Keratinocyte (primary cell): Measurements from ENCODE around the gene PRKACA. TPM values are rescaled to one million over a fixed set of nuclear protein-coding genes. Genes with fewer than 3 reads are reported as not detected.

Experiments used
- DNase-seq: peaks from one replicate; pipeline ENCODE4 v3.0.0-alpha.2; 2011; ENCODE audit warnings: low read depth, missing footprints, low spot score
- FAIRE-seq: peaks from 2 replicates; lab custom pipeline; 2011; peaks lifted over from hg19 to GRCh38; lab: Jason Lieb, UNC
- H2AFZ ChIP-seq: 2 replicates; pipeline ENCODE4 v1.6.0; 2012; ENCODE audit warnings: low read length, control low read depth, inconsistent platforms; ENCODE audit not compliant: control insufficient read depth
- H3K27ac ChIP-seq: 2 replicates; pipeline ENCODE4 v1.5.1; 2011; ENCODE audit warnings: low read length; ENCODE audit not compliant: control insufficient read depth, insufficient read depth
- H3K27me3 ChIP-seq: 3 replicates; pipeline ENCODE4 v1.6.0; 2011; ENCODE audit warnings: low read length; ENCODE audit not compliant: control insufficient read depth, insufficient read depth; ENCODE audit errors: extremely low read depth
- H3K36me3 ChIP-seq, 2 experiments: 2 replicates in 1 of 2; 3 replicates in 1 of 2; pipeline ENCODE4 v1.5.1; 2011; ENCODE audit warnings: low read length in 2 of 2, mild to moderate bottlenecking in 1 of 2; ENCODE audit not compliant: control insufficient read depth in 2 of 2, insufficient read depth in 2 of 2; ENCODE audit errors: extremely low read depth in 1 of 2
- H3K4me1 ChIP-seq: 3 replicates; pipeline ENCODE4 v1.5.1; 2011; ENCODE audit warnings: low read length; ENCODE audit not compliant: control insufficient read depth, insufficient read depth; ENCODE audit errors: extremely low read depth
- H3K4me2 ChIP-seq: 3 replicates; pipeline ENCODE4 v1.6.0; 2011; ENCODE audit warnings: low read depth, low read length; ENCODE audit not compliant: control insufficient read depth, insufficient read depth; ENCODE audit errors: extremely low read depth
- H3K4me3 ChIP-seq, 3 experiments: fragments of 200-600 bp in 1 of 3; sonication (generic) in 1 of 3; 2 replicates in 2 of 3; 3 replicates in 1 of 3; pipeline ENCODE4 v1.5.1; 2011 to 2016; ENCODE audit warnings: low read length in 3 of 3, mild to moderate bottlenecking in 3 of 3, control low read depth in 2 of 3, inconsistent platforms in 1 of 3, low read depth in 1 of 3, mixed read lengths in 1 of 3, mixed run types in 1 of 3, moderate library complexity in 1 of 3; ENCODE audit not compliant: control insufficient read depth in 2 of 3, insufficient read depth in 2 of 3; ENCODE audit errors: extremely low read depth in 1 of 3
- H3K79me2 ChIP-seq: 2 replicates; pipeline ENCODE4 v1.6.0; 2012; ENCODE audit warnings: low read length; ENCODE audit not compliant: control insufficient read depth, insufficient read depth
- H3K9ac ChIP-seq: 3 replicates; pipeline ENCODE4 v1.6.0; 2011; ENCODE audit warnings: low read length; ENCODE audit not compliant: control insufficient read depth, insufficient read depth; ENCODE audit errors: extremely low read depth
- H3K9me1 ChIP-seq: 3 replicates; pipeline ENCODE4 v1.6.0; 2011; ENCODE audit warnings: low read length; ENCODE audit not compliant: control insufficient read depth, insufficient read depth; ENCODE audit errors: extremely low read depth
- H3K9me3 ChIP-seq: 2 replicates; pipeline ENCODE4 v1.5.1; 2012; ENCODE audit warnings: low read depth, low read length; ENCODE audit not compliant: control insufficient read depth
- H4K20me1 ChIP-seq: 3 replicates; pipeline ENCODE4 v1.6.0; 2011; ENCODE audit warnings: low read length; ENCODE audit not compliant: control insufficient read depth, insufficient read depth; ENCODE audit errors: extremely low read depth
- EZH2 ChIP-seq: IDR thresholded peaks from one replicate; pipeline ENCODE4 v1.6.1; 2012; ENCODE audit warnings: inconsistent platforms, mild to moderate bottlenecking, low read length, moderate library complexity
- dilution Hi-C: fragments of 300-500 bp; cut with MboI; formaldehyde crosslinking; loops from one replicate; pipeline ENCODE4 v1.7.0; 2020; ENCODE audit warnings: low sequenced_read_pairs; ENCODE audit not compliant: extremely low pct_ligation_motif_present
- polyA plus RNA-seq, 5 experiments: library from polyadenylated mRNA; depleted of rRNA in 3 of 5; stranded (reverse) in 3 of 5; stranded (forward) in 1 of 5; unstranded in 1 of 5; fragments of >200 nt; gene quantifications; 1 replicate in 1 of 5; 2 replicates in 3 of 5; 3 replicates in 1 of 5; pipeline versions ENCODE4 v1.2.1 to v1.2.3, GENCODE V29; 2011 to 2012; ENCODE audit warnings: missing spikeins in 2 of 5, low read depth in 1 of 5, low replicate concordance in 1 of 5
- TF ChIP-seq, protein P1 (sequence below), 3 experiments: IDR thresholded peaks in 1 of 3; conservative IDR thresholded peaks in 1 of 3; optimal IDR thresholded peaks in 1 of 3; 2 replicates in 2 of 3; 3 replicates in 1 of 3; pipeline versions ENCODE3 to v1.5.1; 2011; ENCODE audit warnings: low read length in 3 of 3, mild to moderate bottlenecking in 3 of 3, moderate library complexity in 2 of 3, control low read depth in 1 of 3, inconsistent platforms in 1 of 3; ENCODE audit not compliant: insufficient read depth in 2 of 3; ENCODE audit errors: extremely low read depth in 1 of 3

PRKACA gene
- polyA plus RNA-seq, 1 donor (not counting 4 experiments of a cell fraction or from before 2014, with no cell fraction given): 13.7 TPM

DNA sequence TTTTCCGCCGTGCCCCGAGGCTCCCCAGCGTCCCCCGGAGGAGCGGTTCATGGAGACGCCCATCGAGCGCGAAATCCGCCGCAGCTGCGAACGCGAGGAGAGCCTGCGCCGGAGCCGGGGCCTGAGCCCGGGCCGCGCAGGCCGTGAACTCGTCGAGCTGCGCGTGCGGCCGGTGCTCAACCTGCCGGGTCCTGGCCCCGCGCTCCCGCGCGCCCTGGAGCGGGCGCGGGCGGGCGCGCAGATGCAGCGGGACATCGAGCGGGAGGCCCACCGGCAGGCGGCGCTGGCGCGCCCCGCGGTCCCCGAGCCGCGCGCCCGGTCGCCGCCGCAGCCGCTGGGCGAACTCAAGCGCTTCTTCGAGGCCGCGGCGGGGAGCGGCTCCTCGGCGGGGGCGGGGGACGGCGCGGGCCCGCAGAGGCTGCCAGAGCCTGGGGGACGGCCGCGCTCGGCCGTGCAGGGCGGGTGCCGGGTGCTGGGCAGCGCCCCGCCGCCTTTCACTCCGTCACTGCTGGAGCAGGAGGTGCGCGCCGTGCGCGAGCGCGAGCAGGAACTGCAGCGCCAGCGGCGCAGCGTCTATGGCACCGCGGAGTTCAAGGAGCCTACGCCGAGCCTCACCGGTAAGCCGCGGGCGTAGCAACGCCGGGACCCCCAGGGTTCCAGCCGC, 44.2 kb downstream of the PRKACA start:
- Histone ChIP-seq H3K27me3 (peaks cover 23% of the 10 kb centered on the region), H4K20me1 (no peaks in the 10 kb centered on the region), H2AFZ (peak overlapping the region; percentile 88), H3K27ac (peak overlapping the region; percentile 31), H3K4me2 (peak overlapping the region; percentile 91), H3K9ac (peak overlapping the region; percentile 74), H3K9me3 (no peaks in the 10 kb centered on the region), H3K4me3 (peak overlapping the region; percentile 61 to 98 (median 87)), H3K36me3 (no peaks in the 10 kb centered on the region), H3K79me2 (peaks cover 1% of the 10 kb centered on the region), H3K4me1 (peaks cover 24% of the 10 kb centered on the region), H3K9me1 (no peaks in the 10 kb centered on the region)
- DNase-seq (no peak), FAIRE-seq (no peak)
- dilution Hi-C loops: no loop called here
- no peak for TF ChIP-seq EZH2
- TF ChIP-seq, protein P1, sequence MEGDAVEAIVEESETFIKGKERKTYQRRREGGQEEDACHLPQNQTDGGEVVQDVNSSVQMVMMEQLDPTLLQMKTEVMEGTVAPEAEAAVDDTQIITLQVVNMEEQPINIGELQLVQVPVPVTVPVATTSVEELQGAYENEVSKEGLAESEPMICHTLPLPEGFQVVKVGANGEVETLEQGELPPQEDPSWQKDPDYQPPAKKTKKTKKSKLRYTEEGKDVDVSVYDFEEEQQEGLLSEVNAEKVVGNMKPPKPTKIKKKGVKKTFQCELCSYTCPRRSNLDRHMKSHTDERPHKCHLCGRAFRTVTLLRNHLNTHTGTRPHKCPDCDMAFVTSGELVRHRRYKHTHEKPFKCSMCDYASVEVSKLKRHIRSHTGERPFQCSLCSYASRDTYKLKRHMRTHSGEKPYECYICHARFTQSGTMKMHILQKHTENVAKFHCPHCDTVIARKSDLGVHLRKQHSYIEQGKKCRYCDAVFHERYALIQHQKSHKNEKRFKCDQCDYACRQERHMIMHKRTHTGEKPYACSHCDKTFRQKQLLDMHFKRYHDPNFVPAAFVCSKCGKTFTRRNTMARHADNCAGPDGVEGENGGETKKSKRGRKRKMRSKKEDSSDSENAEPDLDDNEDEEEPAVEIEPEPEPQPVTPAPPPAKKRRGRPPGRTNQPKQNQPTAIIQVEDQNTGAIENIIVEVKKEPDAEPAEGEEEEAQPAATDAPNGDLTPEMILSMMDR (optimal IDR thresholded peaks at IDR 0.05 in 1 of 3, IDR thresholded peaks at IDR 0.05 in 1 of 3, conservative IDR thresholded peaks at IDR 0.05 in 1 of 3; ENCODE audit: extremely low read depth in 1 of 3, insufficient read depth in 2 of 3, low read length in 3 of 3): peak in 2 of 3 experiments; percentile 23 to 68

DNA sequence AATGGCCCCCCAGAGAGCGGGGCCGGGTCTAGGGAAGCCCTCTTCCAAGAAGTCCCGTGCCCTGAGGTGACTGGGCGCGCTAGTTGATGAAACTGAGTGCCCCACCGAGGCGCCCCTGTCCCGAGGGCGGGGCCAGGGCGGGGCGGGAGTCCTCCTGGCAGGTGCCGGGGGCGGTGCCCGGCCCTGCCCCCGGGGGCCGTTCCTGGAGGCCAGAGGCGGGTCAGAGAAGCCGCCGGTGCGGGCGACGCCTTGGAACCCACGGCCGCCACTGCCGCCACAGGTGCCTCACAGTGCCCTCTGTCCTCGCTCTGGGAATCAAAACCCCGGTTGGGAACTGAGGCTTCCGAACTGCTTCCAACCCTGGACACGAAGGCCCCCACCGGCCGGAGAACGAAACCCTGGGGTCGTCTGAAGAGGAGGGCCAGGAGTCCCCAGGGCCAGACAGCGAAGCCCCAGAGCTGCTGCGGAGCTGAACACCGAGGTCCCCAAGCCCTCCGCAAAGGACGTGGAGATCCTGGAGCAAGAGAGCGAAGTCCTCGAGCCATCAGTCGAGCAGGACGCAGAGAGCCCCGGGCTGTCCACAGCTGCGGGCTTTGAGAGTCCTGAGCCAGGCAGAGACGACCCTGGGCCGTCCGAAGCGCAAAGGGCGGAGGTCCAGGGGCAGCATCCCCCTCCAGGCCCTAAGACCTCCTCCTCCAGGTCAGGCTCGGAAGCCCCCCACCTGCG, 44.9 kb downstream of the PRKACA start, which contains the start of gene MISP3:
Gene MISP3, plus strand, starts transcription at position 252 of the 726 bp plus-strand sequence. CDS start 524 bp downstream, outside the sequence.
- Histone ChIP-seq H3K9ac (peak within 1 kb of the TSS; percentile 74), H3K27ac (no peak within 1 kb of the TSS), H2AFZ (peak within 1 kb of the TSS; percentile 88), H3K9me3 (no peaks in the 10 kb centered on the region), H3K79me2 (peaks cover 1% of the 10 kb centered on the region), H3K4me3 (peak within 1 kb of the TSS; percentile 61 to 98 (median 87)), H3K4me2 (peak within 1 kb of the TSS; percentile 91), H4K20me1 (no peaks in the 10 kb centered on the region), H3K36me3 (no peaks in the 10 kb centered on the region), H3K27me3 (peaks cover 23% of the 10 kb centered on the region), H3K9me1 (no peaks in the 10 kb centered on the region), H3K4me1 (peaks cover 24% of the 10 kb centered on the region)
- FAIRE-seq (no peak), DNase-seq (no peak)
- peak; percentile 31 for TF ChIP-seq EZH2
- TF ChIP-seq, protein P1 (optimal IDR thresholded peaks at IDR 0.05 in 1 of 3, IDR thresholded peaks at IDR 0.05 in 1 of 3, conservative IDR thresholded peaks at IDR 0.05 in 1 of 3; ENCODE audit: extremely low read depth in 1 of 3, insufficient read depth in 2 of 3, low read length in 3 of 3): no peak
- dilution Hi-C loops: no loop called here
